ENCODE data around the gene PIGQ.
"Not testable (repeated sequence)": the region's sequence is repeated elsewhere in the genome, so short reads cannot be mapped to it uniquely, and the experiment has no call there.

The PIGQ gene

GRCh38 chr16:595942-596735 lies 26.4 kb downstream of the PIGQ start:
- DNase-seq = peak in 8 of 10 donors; percentile 60 to 95 (median 78)
- intact Hi-C loops (cut with DNase I) = no loop called here

GRCh38 chr16:596736-597060 lies 26.9 kb downstream of the PIGQ start:
- intact Hi-C loops (cut with DNase I) = no loop called here
- DNase-seq = no peak

GRCh38 chr16:597655-598054 lies 27.9 kb downstream of the PIGQ start:
- DNase-seq; intact Hi-C loops (cut with DNase I): not testable (repeated sequence)

- intact Hi-C loops (cut with DNase I) = no loop called here
These were observed 29.3 kb downstream of the PIGQ start for GRCh38 chr16:598823-599739.

GRCh38 chr16:600781-601180 lies 31.0 kb downstream of the PIGQ start:
- intact Hi-C loops (cut with DNase I) = no loop called here
- peak in 1 of 10 donors; percentile 53 for DNase-seq

More at GRCh38 chr16:598823-599739, 29.3 kb downstream of the PIGQ start:
- peak in 1 of 10 donors; percentile 64 for DNase-seq

GRCh38 chr16:603933-604332 lies 34.2 kb downstream of the PIGQ start:
- no peak for DNase-seq
- intact Hi-C loops (cut with DNase I) = no loop called here

- no peak for DNase-seq
- intact Hi-C loops (cut with DNase I) = no loop called here
These were observed 37.0 kb downstream of the PIGQ start for GRCh38 chr16:606656-607307.

GRCh38 chr16:608019-608418 lies 38.3 kb downstream of the PIGQ start:
- intact Hi-C loops (cut with DNase I) = no loop called here
- no peak for DNase-seq

GRCh38 chr16:609316-609715 lies 39.5 kb downstream of the PIGQ start:
- no peak for DNase-seq

GRCh38 chr16:609984-610383 lies 40.2 kb downstream of the PIGQ start:
- intact Hi-C loops (cut with DNase I) = no loop called here
- DNase-seq = peak in 1 of 10 donors; percentile 66

More at GRCh38 chr16:609316-609715, 39.5 kb downstream of the PIGQ start:
- intact Hi-C loops (cut with DNase I) = no loop called here

GRCh38 chr16:610513-611381 lies 41.0 kb downstream of the PIGQ start:
- intact Hi-C loops (cut with DNase I) = no loop called here
- DNase-seq = peak; percentile 56 to 96 (median 69)

GRCh38 chr16:615122-615521 lies 45.4 kb downstream of the PIGQ start:
- peak in 2 of 10 donors; percentile 75 to 76 for DNase-seq
- intact Hi-C loops (cut with DNase I) = no loop called here

GRCh38 chr16:616733-617586 lies 47.2 kb downstream of the PIGQ start:
- intact Hi-C loops (cut with DNase I) = no loop called here
- DNase-seq = no peak

GRCh38 chr16:617855-618254 lies 48.1 kb downstream of the PIGQ start:
- DNase-seq = peak in 1 of 10 donors; percentile 64
- intact Hi-C loops (cut with DNase I) = no loop called here

- intact Hi-C loops (cut with DNase I) = no loop called here
- peak in 1 of 10 donors; percentile 72 for DNase-seq
These were observed 49.8 kb downstream of the PIGQ start for GRCh38 chr16:619476-620100.

- peak in 2 of 10 donors; percentile 76 to 86 for DNase-seq
- intact Hi-C loops (cut with DNase I) = no loop called here
These were observed 51.1 kb downstream of the PIGQ start for GRCh38 chr16:620700-621525.

GRCh38 chr16:621526-622105 lies 51.8 kb downstream of the PIGQ start:
- DNase-seq = peak in 4 of 10 donors; percentile 41 to 91 (median 64)
- intact Hi-C loops (cut with DNase I) = no loop called here
